GM18526 (cell line): Measurements from ENCODE around the gene BTF3.

ENCODE experiments used
- POLR2A ChIP-seq: IDR thresholded peaks from 3 replicates; pipeline ENCODE4 v1.6.1; 2011; ENCODE audit not compliant: insufficient read length; ENCODE audit errors: extremely low read depth

BTF3 gene

DNA sequence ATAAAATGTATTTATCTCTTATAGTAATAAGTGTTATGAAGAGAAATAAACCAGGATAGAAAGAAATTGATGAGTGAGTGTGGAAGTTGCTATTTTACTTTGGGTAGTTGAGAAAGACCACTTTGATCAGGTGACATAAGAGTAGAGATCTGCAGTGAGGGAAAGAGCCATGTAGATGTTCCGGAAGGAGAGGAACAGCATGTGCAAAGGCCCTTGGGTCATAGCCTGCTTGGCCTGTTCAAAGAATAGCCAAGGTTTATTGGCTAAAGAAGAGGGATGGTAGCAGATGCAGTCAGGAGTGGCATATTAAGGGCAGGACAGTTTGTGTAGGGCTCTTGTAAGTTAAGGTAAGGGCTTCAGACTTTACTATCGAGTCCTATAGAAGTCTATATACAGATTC lies 3.2 kb downstream of the BTF3 start:
- TF ChIP-seq POLR2A = no peak

DNA sequence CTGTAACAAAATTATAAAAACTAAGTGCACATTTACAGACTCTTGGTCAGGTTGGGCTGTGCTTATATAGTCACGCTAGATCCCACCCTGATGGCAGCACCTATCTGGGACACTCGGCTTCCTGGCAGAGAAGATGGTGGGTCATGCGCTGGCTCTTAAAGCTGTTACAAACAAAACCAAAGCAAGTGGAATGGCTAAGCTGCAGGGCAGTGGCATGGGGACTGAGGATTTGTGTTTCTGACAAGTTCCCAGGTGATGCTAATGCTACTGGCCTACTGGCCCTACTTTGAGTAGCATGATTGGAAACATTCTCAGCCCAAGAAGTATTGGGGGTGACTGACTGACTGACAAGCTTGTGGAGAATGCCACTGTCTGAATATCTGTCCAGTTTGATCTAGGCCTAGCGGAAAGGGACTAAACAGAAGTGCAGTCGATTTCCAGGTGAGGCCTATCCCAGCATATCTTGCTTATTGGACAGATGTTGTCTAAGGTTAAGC lies 8.3 kb downstream of the BTF3 start:
- peak; percentile 25 for TF ChIP-seq POLR2A

DNA sequence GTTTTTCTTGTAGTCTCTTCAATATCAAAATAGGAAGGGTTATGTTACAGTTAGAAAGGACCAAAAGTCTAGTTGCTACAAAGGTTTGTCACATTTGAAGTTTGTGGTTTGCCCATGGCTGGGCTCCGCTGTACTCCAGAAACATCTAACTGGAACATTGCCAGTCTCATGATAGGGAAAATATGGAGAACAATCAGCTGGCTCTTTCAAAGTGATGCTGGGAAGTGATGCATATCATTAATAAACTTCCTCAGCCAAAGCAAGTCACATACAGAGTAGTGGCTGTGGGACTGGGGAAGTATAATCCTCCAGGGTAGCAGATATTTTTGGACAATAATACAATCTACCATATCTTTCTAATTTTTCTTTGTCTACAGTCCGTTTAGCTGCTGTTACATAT lies 8.8 kb downstream of the BTF3 start:
- TF ChIP-seq POLR2A = no peak

DNA sequence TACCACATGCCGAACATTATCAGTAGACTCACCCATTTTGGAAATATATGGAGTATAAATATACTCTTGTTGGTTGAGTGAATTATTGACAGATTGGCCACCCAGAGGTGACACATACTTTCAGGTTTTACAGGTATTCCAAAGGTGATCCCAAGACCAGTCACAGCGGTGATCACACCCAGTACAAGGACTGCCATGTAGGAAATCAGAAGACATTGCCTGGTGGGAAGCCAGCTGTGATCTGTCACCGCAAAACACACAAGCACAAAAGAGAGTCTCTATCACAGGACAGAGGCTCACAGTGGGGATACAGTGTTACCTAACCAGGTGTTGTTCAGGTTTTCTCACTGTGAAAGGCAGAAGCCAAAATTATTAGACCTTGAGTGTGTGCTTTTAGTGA lies 15.8 kb downstream of the BTF3 start:
- TF ChIP-seq POLR2A = no peak

DNA sequence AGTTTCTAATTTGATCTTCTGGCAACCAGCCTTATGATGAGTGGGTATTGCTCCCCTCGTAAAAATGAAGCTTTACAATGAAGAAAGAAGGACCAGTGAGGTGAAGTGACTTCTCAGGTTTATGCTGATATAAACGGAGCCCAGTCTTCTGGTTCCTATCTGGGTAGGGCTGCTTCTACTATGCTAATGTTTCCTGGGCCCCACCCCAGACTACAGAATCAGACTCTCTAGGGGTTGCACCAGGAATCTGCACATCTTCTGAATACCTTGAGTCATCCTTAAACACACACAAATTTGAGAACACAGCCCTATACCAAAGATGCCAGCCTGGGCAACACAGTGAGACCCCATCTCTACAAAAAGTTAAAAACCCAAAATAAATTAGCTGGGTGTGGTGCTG lies 16.2 kb downstream of the BTF3 start:
- TF ChIP-seq POLR2A = no peak

DNA sequence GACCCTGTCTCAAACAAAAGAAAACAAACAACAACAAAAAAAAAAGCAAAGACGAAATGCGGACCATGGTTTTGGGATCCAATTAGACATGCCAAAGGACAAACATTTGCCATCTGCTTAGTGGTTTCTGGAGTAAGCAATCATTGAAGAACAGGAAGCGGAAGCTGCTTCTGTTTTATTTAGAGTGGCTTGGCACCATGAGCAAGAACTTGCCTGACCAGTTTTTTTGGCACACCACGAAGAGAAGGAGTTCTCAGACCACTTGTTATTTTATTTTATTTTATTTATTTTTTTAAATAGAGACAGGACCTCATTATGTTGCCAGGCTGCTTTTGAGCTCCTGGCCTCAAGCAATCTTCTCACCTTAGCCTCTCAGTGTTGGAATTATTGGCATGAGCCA lies 17.0 kb downstream of the BTF3 start:
- no peak for TF ChIP-seq POLR2A

DNA sequence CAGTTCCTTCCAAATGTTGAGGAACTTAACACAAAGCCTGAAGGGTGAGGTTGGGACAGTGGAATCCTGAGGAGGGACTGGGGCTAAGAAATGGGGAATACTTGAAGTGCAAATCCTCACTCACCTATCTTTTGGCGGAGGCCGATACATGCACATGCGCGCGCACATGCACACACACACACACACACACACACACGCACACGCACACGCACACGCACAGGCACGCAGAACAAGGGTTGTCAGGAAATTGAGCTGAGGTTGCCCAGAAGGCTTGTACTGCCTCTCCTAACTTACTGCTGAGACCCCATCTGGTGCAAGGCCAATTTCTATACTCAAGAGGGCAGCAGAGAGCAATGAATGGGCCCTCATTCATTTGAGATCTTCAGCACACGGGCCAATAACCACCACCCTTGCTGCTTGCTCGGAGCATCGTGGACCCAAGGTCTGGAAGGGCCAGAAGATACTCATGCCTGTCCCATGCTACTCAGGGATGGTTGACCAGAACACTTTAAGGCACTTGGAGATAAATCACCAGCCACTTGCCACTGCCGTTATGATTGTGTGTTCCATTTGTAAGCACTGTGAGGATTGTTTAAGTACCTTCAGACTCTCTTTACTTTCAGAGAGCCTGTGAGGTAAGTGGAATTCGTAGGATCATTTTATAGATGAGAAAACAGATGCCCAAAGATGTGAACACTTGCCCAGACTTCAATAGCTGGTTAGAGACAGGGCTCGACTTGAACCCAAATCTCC lies 21.5 kb downstream of the BTF3 start:
- TF ChIP-seq POLR2A = no peak

DNA sequence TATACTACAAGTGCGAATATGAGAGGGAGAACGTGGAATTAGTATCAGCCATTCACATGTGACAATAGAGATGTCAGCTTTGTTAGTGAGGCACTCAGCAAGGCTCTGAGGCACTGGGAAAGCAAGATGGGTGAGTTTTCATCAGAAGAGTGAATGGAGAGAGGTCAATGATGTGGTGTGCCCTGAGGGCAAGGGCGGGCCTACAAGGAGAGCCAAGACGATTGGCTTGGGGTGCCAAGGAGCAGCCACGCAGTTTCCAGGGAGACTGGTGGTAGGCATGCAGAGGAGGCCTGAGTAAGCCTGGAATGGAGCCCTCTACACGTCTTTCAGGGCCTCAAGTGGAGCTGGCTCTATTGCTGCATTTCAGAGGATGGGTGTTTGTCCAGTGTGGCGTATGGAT lies 24.7 kb downstream of the BTF3 start:
- no peak for TF ChIP-seq POLR2A

DNA sequence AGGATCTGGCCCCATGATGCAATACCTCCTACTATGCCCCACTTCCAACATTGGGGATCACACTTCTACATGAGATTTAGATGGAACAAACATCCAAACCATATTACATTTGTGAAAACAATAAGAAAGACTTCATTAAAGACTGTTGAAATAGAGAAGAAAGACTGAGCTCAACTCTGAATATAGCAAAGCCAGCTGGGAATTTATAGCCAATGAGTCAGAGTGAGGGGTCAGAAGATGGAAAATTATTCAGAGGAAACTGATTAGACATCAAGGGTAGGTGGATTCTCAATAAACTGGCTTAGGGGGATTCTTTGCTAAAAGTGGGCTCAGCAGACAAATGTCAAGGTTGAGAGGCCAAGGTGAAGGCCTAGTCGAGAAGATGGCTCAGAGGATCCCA lies 25.6 kb downstream of the BTF3 start:
- TF ChIP-seq POLR2A = no peak

DNA sequence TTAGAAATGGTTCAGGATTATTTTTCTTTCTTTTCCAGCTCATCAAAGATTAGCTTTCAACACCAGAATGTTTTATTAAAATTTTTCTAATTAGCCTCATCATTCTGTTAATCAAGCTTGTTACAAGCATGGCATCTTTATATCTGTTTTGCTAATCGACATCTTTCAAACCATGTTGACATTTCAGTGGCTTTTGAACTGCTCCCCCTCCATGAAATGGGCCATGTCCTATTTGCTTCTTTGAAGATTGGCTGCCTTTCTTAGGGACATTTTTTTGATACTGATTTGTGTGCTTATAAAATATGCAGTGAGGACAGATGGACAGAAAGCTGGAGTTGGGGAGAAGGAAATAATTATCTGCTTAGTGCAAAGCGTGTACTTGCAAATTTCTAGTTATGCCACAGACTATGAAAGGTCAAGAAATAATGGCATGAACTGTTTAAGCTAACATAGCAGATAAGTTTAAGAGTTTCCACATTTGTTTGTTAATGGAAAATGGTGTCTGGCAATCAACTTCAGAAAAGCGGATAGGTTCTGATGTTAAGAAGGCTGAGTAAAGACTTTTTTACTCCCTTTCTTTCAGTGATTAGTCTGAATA lies 27.5 kb downstream of the BTF3 start:
- TF ChIP-seq POLR2A = no peak

DNA sequence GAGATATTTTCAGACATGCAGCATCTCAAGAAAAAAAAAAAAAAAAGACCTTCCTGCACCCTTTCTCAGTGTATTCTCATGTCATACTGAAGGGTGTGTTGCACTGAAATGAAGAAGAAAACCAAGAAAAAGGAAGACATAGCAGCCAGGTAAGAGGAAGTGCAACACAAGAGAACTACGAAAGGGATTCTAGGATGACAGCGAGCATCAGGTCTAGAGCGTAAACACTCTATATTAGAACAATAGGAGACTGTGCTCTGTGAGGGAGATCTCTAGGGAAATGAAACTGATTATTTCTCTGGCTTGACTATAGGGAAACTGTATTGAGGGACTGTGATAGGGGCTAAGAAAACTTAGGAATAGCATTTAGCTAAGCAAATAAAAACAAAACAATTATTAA lies 30.0 kb downstream of the BTF3 start:
- no peak for TF ChIP-seq POLR2A

DNA sequence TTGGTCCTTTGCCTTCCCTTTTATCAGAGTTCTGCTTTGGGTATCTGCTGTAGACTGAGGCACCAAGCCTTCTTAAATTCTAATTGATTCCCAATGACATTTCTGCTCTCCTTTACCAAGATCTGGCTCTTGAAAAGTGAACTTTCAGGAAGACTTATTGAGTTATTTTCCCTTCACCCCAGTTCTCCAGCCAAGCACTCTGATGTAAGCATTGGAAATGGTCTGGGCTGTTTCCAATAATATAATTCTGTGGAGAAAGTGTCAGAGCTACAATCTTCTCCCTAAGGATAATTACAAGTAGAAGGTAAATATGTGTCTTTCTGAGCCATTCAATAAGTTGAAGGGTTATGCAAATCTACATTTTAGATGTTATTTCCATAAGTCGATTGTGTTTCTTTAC lies 30.8 kb downstream of the BTF3 start:
- no peak for TF ChIP-seq POLR2A

DNA sequence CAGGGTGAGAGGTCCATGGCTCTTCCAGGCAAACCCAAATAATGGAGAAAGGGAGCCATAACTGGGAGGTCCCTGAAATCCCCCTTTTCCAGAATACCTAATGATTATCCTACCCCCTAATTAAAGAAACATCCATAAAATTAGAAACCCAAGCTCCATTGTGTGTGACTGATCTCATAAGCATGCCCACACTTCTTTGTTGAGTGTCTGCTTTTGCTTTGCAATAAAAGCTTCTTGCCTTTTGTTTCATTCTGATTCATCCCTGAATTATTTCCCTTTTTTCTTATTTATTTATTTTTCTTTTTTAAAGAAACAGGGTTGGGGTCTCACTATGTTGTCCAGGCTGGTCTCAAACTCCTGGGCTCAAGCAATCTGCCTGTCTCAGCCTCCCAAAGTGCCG lies 33.1 kb downstream of the BTF3 start:
- no peak for TF ChIP-seq POLR2A

DNA sequence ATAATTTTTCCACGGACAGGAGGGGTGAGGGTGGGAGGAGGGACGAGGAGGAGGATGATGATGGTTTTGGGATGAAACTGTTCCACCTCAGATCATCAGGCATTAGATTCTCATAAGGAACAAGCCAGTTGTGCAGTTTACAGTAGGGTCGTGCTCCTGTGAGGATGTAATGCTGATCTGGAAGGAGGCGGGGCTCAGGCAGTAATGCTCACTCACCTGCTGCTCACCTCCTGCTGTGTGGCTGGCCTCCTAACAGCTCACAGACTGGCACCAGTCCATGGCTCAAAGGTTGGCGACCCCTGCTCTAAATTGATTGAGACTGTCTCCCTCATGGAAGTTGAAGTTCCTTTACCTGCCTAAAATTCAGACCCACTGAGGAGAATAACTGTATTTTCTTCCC lies 34.0 kb downstream of the BTF3 start:
- no peak for TF ChIP-seq POLR2A

DNA sequence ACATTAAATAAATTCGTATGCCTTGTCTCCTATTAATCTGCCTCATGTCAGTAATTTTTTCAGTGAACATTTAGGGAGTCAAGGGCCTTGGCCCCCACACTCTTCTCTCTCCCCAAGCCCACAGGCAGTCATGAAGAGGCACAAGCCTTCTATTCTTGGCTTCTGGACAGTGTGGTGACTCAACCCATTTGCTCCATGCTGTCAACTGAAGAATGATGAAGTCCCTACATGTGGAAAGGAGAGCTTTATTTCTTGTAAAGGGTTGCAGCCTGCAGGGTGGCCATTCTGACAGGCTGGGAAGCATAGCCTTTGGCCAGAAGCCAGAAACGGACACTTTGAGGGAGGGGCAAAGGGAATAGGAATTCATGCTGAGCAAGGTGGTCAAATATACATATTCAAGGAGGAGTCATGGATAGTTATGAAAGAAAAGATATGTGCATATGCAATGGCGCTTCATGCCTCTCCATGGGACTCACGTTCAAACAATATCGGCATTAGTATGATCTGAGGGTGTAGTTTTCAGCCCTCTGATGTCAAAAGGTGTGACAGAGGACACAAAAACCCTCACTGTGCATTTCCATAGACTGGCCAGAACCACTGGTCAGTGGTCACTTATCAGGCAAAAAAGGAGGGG lies 35.9 kb downstream of the BTF3 start:
- no peak for TF ChIP-seq POLR2A

DNA sequence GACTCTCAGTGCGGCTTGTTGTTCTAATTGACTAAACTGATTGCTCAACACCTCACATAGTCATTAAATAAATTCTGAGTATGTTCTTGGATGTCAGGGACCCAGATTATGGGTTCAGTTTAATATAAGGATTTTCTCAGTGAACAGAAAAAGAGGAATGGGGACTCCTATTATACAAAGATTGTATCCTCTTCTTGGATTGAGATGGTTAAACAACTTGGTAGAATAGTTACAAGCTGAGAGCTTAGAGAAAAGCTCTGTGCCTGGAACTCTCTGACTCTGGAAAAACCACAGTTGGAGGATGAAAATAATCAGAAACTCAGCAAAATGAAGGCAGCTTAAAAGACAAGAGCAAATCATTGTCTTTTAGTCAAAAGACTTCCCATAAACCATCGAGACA lies 36.7 kb downstream of the BTF3 start:
- no peak for TF ChIP-seq POLR2A
